ENCODE results near the gene SORCS2.

Gene SORCS2

GRCh38 chr4:7313991-7314390, 121.7 kb downstream of the SORCS2 start:
- no peak for TF ChIP-seq POLR2A (IDR thresholded peaks at IDR 0.05; ENCODE audit: low read length)
- TF ChIP-seq GATA1 (IDR thresholded peaks at IDR 0.05; ENCODE audit: low read depth, low read length): no peak
- DNase-seq: no peak

- no peak for TF ChIP-seq GATA1 (IDR thresholded peaks at IDR 0.05; ENCODE audit: low read depth, low read length)
- no peak for TF ChIP-seq POLR2A (IDR thresholded peaks at IDR 0.05; ENCODE audit: low read length)
- DNase-seq: no peak
Measured at GRCh38 chr4:7315286-7315685, 122.9 kb downstream of the SORCS2 start.

GRCh38 chr4:7315935-7316334, 123.6 kb downstream of the SORCS2 start:
- TF ChIP-seq GATA1 (IDR thresholded peaks at IDR 0.05; ENCODE audit: low read depth, low read length) (no peak), POLR2A (IDR thresholded peaks at IDR 0.05; ENCODE audit: low read length) (no peak)
- no peak for DNase-seq

GRCh38 chr4:7319024-7319423, 126.7 kb downstream of the SORCS2 start:
- no peak for DNase-seq
- no peak for TF ChIP-seq GATA1 (IDR thresholded peaks at IDR 0.05; ENCODE audit: low read depth, low read length)
- TF ChIP-seq POLR2A (IDR thresholded peaks at IDR 0.05; ENCODE audit: low read length): no peak

GRCh38 chr4:7320206-7320797, 128.0 kb downstream of the SORCS2 start:
- no peak for DNase-seq
- TF ChIP-seq POLR2A (IDR thresholded peaks at IDR 0.05; ENCODE audit: low read length): no peak
- TF ChIP-seq GATA1 (IDR thresholded peaks at IDR 0.05; ENCODE audit: low read depth, low read length): no peak

- DNase-seq: no peak
- no peak for TF ChIP-seq GATA1 (IDR thresholded peaks at IDR 0.05; ENCODE audit: low read depth, low read length)
- TF ChIP-seq POLR2A (IDR thresholded peaks at IDR 0.05; ENCODE audit: low read length): no peak
Measured at GRCh38 chr4:7322166-7322991, 130.0 kb downstream of the SORCS2 start.

GRCh38 chr4:7323461-7323871, 131.1 kb downstream of the SORCS2 start:
- no peak for DNase-seq
- TF ChIP-seq POLR2A (IDR thresholded peaks at IDR 0.05; ENCODE audit: low read length): no peak
- no peak for TF ChIP-seq GATA1 (IDR thresholded peaks at IDR 0.05; ENCODE audit: low read depth, low read length)

- no peak for TF ChIP-seq POLR2A (IDR thresholded peaks at IDR 0.05; ENCODE audit: low read length)
- TF ChIP-seq GATA1 (IDR thresholded peaks at IDR 0.05; ENCODE audit: low read depth, low read length): no peak
- DNase-seq: no peak
Measured at GRCh38 chr4:7323872-7324650, 131.7 kb downstream of the SORCS2 start.

- no peak for DNase-seq
- TF ChIP-seq GATA1 (IDR thresholded peaks at IDR 0.05; ENCODE audit: low read depth, low read length) (no peak), POLR2A (IDR thresholded peaks at IDR 0.05; ENCODE audit: low read length) (no peak)
Measured at GRCh38 chr4:7324651-7325121, 132.3 kb downstream of the SORCS2 start.

GRCh38 chr4:7325541-7325940, 133.2 kb downstream of the SORCS2 start:
- no peak for DNase-seq
- no peak for TF ChIP-seq GATA1 (IDR thresholded peaks at IDR 0.05; ENCODE audit: low read depth, low read length)
- no peak for TF ChIP-seq POLR2A (IDR thresholded peaks at IDR 0.05; ENCODE audit: low read length)

GRCh38 chr4:7326306-7326692, 134.0 kb downstream of the SORCS2 start:
- TF ChIP-seq GATA1 (IDR thresholded peaks at IDR 0.05; ENCODE audit: low read depth, low read length): no peak
- no peak for TF ChIP-seq POLR2A (IDR thresholded peaks at IDR 0.05; ENCODE audit: low read length)
- no peak for DNase-seq

GRCh38 chr4:7326693-7327340, 134.5 kb downstream of the SORCS2 start:
- TF ChIP-seq POLR2A (IDR thresholded peaks at IDR 0.05; ENCODE audit: low read length) (no peak), GATA1 (IDR thresholded peaks at IDR 0.05; ENCODE audit: low read depth, low read length) (no peak)
- no peak for DNase-seq

GRCh38 chr4:7327341-7327885, 135.1 kb downstream of the SORCS2 start:
- TF ChIP-seq GATA1 (IDR thresholded peaks at IDR 0.05; ENCODE audit: low read depth, low read length): no peak
- no peak for DNase-seq
